Retina (tissue), 1 donor: ENCODE measurements around the gene AUTS2.
A peak's percentile ranks its signal among the peaks of the same experiment; 100 is the strongest.

Source experiments
- DNase-seq: peaks from one replicate; pipeline ENCODE4 v3.0.0-alpha.2; 2016

AUTS2 gene

DNA sequence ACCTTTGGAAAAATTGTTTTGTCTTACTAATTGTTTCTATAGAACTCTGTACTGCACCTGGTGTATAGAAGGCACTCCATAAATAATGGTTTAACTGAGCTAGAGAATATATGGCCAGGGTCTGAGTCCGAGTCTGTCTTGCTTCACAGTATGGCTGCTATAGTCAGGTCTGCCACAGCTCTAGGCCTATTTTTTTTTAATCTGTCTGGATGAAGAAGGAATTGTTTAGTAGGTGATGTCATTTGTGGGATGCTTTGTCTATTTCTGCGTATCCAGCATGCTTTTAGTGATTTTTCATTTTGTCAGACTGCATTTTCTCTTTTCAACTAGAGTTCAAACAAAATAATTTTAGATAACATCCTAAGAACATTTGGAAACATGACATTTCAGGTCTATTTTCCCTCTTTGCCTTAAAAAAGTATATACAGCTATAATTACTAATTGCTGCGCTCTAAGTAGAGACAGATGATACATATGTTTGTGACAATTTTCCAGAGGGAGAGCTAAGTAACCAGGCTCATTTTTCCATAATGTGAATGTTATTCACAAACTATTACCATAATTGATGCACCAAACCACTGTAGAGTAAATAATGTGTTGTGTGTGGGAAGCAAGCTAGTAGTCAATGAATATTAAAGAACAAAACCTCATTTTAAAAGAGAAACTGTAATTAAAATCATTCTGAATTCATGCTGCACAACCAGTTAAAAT, 361.7 kb downstream of the AUTS2 start:
- DNase-seq, result no peak

DNA sequence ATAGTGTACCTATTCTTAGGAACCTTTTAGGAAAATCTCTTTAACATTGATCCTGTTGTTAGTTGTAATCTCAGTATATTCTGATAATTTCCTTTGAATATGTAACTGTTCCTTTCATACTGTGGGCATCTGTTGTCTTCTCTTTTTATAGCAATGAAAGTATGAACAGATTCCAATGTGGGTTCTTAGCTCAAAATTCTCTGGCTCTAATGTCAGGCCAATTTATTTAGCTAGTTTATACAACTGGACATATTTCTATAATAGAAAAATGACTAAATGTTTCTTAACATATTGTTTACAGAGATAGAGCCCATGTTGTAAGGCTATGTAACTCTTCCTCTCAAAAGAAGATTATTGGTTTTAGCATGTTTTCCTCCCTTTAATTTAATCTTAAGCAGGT, 363.2 kb downstream of the AUTS2 start:
- DNase-seq, result no peak

DNA sequence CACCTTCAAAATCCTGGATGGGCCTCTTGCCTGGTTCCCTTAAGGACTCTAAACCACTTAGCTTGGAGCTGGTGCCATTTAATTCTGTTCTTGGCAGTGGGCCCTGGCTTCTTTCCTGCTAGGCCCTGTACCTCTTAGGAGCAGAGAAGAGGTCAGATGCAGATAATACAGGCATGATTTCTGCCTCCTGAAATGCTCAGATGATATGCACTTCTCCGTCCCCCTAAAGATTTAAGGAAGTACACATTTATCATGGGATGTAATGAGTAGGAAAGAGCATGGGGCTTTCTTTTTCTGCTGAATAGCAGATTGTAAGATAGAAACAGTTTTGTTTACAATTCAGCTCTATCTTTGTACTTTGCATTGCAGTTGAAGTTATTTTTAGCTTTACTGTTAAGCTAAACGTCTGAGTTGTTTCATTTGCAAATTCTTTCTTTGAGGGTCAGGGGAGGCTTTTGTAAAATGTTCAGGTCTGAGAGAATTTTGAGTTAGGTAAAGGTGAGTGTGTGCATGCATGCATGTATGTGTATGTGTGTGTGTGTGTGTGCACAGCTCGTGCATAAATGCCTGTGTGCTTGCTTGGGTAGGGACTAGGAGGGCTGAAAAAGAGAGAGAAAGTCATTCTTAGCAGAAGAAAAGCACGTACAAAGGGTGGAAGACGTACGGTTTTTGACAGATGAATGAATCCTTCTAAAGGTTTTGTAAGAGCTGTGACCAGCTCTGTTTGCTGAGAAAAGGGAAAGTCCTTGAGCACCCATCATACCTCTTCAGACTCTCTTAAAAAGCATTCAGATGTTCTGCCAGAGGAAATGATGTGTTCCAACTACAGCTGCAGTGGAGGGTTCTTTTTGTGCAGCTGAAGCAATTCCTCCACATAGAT, 364.2 kb downstream of the AUTS2 start:
- DNase-seq, result no peak

DNA sequence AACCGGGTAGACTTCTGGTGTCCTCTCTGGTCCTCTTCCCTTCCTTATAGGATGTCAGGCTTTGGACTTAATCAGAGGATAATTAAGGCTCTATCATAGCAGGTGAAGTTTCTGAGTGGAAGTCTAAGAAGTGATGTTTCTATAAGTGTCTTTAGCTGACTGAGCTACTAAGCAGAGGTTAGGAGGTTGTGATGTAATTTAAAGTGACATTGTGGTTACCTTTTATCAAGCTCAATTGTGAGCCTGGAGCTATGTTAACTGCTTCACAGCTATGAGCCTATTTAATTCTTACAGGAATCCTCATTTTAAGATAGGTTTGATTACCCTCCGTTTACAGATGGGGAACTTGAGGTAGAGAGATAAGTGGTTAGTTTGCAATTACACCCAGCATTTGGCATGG, 365.1 kb downstream of the AUTS2 start:
- no peak for DNase-seq

DNA sequence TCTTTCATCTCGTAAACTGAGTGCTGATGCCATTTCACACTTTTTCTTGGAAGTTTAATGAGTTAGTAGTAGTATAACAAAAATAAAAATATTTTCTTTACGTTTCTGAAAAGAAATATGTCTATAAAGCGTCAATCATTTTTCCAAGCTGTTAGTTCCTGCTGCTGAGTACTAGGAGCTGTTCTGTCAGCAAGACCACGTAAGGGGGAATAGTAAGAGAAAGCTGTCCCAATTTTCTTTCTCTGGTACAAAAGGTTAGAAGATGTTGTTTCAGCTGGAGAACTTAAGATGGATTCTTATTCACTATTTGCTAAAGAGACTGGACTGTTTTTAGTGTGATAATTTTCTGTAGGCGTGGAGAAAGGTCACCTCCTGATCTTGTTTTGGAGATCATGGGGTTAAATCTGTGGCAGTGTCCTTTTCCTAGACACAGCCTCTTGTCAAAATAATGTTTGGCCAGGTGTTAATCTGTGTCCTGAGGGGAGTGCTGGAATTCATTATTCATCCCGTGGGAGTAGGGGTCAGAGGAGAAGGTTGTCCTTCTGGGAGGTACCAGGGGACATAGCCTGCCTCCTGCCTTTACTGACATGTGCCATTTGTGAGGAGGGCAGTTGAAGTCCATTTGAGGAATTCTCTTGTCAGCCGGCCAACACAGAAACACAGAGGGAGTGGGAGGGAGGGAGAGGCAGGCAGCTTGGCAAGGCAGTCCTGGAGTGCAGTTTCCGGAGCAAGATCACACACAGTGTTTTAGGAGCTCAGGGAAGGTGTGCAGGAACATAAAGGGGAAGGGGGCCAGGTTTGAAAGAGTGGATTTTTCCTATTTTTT, 368.7 kb downstream of the AUTS2 start:
- peak; percentile 56 for DNase-seq

DNA sequence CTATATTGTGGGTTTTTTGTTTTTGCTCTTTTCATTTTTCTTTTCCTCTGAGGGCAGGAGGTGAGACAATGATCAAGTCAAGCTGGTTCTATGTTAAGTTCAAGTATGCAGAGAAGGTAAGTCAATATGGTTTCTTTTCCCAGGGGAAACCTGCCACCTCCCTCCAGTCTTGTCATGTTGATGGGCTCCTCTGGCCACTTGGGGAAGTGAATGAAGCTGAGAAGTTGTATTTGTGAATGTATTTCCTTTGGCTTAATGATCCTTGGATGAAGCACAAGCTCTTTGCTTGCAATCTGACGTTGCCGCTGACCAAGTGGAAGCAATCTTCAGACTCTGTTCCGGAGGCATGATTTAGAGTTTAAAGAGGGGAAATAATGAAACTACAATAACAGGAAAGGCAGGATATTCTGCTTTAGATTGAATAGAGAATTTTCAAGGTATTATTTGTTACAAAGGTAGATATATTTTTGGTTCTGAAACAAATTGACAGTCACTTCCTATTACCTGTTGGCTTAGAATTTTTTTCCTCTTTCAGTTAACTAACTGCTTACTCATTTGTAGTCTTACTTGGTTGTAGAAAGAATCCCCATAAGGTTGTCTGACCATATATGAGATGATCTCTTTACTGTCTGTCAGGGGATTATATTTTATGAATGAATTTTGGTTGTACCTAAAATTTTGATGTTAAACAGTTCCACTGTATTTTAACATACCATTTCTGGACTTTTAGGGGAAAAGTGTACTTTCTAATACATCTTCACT, 369.6 kb downstream of the AUTS2 start:
- DNase-seq, result no peak

DNA sequence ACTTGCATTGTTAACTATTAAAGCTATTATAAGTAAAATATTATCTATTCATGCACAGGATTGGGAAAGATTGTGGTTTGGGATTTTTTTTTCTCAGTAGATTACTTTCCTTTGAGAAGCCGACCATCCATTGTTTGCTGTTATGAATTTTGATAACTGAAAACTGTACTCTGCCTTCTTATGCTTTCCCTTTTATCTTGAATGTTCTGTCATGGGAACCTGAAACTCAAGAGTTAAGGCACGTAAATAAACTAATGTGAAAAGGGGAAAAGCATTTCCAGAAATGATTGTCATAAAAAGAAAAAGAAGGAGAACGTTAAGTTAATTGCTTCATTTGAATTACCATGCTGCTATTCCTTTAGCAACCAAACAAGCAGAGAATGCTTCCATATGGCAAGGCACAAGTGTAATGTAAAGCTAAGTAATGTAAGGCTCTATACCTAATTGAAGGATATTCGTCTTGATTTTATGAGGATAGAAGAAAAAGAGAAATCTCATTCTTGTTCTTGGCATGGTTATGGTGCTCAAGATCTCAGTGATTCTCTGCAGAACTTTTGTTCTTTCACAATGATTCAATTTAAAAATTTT, 370.8 kb downstream of the AUTS2 start:
- DNase-seq, result no peak

DNA sequence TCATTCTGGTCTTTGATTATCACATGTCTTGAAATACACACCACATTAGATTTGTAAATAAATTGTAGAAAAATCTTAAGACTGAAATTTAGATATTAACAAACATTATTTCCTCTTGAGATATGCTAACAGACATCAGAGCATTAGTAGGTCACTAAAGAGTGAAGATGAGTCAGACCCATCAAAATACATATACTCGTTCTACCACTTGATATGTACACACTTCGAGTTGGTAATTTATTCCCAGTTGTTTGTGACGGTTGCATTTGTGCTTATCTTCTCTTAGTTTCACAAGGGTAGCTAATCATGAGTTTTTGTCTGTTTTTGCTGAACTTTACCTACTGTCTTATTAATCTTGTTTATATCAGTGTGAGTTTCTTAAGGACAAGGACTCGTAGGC, 383.4 kb downstream of the AUTS2 start:
- no peak for DNase-seq

DNA sequence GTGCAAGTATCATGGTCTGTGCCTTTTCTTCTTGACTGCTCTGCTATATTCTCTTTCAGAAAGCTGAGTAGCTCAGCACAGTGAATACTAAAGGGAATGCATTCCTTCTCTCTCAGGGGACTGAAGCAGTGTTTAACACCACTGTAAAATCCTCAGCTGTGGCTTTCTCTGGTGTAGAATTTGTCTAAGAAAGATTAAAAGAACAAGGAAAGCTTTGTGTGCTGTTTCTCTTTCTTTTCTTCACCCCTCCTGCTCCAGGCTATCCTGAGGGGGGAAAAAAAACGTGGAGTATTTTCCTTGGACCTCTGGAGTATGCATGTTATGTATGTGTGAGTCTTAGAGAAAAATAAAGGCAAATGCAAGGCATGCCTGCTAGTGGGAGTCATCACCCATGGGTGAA, 383.9 kb downstream of the AUTS2 start:
- no peak for DNase-seq

DNA sequence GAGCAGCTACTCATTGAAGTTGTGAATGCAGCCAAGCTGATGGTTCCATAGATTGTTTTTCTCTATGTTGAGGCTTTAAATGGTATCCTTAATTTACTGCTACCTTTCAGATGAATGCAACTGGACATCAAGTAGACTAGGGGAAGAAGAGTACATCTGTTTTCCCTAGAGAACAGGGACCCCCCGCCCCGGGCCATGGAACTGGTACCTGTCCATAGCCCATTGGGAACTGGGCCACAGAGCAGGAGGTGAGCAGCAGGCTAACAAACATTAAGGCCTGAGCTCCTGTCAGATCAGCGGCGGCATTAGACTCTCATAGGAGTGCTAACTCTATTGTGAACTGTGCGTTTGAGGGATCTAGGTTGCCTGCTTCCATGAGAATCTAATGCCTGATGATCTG, 391.3 kb downstream of the AUTS2 start:
- no peak for DNase-seq

DNA sequence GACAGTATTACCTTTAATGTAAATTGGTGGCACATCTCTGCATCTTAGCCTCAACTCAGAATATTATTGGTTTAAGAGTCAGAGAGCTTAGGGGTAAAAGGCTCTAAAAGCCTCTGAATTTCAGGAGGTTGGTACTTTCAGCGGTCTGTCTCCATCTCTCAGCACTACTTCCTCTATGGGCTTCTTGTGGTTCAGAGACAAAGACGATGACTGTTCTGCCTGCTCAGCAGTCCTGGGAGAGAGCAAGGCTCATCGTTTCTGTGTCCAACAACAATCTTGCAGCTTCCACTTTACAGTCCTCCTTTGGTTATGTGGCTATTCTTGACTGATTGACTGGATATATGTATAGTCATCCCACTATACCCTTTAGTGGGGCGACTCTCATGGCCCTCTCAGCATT, 394.7 kb downstream of the AUTS2 start:
- DNase-seq, result no peak

DNA sequence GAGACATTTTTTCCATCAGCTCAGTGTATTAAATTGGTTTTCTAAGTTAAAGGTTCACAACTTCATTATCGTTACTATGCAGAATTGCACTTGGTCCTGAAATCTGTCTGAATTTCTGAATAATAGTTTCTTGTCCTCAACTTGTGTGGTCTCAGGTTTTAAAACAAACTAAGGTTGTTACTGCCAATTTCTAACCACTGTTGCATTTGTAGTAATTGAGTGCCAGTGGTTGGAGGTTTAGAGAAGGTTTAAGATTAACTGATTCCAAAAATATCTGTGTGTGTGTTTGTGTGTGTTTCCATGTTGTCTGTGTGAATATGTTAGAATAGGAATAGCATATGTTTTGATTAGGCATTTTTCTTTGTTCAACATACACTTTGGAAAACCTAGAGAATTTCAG, 395.9 kb downstream of the AUTS2 start:
- DNase-seq, result no peak

DNA sequence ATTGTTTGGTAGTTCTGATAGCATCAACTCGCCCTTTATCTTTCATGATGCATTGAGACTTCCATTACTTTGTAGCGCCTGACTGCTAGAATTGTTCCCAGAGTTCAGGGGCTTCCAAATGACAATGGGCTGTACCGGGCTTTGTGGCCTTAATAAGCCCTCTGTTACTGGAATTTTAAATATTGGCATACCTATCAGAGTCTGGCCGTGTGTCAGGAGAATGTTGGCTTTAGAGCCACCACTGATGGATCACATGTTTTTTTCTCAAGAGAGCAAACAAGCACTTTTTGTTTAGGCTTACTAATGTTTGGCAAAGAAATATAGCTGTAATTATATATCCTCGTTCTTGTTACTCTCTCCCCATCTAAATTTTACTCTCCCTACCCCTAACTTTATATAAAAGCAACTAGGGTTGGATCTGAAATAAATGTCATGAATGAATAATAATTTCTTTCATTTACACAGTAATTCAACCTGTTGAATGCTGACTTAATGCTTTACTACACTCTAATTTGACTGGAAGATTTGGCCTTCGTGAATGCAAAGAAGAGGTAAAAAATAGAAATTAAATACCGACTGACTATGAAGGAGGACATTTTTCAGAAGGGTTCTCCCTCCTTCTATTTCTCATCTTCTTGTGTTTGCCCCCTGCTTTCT, 396.7 kb downstream of the AUTS2 start:
- no peak for DNase-seq

DNA sequence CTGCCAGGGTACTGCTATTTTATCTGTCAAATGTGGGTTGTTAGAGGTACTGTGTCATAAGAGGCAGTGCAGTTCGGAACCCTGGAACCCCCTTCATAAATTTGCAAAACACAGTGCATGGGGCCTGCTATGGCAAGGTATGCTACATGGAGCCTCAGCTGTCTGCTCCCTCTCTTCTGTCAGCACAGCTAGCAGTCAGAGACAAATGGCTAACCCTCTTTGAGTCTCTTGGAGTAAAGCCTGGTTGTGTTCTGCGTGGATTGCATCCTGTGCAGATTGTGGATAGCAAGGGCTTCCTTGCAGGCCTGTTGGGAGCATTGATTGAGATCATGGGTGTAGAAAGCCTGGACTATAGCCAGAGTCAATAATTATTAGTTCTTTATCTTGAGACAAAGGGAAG, 397.8 kb downstream of the AUTS2 start:
- peak; percentile 57 for DNase-seq

DNA sequence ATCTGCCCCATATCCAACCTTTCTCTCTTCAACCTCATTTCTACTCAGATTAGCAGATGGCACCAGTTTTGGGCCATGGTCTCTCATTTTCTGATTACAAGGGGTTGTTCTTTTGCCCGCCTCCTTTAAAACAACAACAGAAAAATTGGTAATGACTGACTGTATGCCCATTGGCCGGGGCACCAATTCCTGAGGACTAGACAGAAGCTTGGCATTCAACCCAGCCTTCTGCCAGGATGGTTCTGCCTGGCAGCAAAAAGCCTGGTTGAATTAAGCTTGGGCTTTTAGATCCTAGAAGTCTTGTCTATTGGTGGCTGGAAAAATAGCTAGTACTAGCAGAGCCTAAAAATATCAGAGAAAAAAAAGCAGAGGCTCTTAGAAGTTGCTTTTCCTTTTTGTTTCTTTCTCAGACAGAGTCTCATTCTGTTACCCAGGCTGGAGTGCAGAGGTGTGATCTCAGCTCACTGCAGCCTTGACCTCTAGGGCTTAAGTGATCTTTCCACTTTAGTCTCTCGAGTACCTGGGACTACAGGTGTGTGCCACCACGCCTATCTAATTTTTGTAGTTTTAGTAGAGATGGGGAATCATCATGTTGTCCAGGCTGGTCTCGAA, 402.6 kb downstream of the AUTS2 start:
- no peak for DNase-seq

DNA sequence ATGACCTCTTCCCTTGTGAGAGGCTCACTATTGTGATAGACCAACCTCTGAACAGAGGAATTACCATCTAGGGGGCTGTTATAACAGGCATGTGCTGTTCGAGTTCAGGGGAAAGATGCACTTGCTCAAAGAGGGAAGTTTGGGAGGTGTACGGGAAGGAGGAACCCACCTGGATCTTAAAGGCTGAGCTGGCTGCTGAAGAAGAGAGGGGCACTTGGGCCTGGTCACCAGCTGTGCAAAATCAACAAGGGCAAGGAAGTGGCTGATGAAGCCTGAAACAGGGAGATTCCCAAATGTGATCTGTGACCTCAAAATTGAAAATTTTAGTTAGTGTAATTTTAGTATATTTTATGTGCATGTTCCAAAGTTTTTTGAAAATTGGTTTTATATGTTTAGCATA, 407.2 kb downstream of the AUTS2 start:
- DNase-seq, result no peak

DNA sequence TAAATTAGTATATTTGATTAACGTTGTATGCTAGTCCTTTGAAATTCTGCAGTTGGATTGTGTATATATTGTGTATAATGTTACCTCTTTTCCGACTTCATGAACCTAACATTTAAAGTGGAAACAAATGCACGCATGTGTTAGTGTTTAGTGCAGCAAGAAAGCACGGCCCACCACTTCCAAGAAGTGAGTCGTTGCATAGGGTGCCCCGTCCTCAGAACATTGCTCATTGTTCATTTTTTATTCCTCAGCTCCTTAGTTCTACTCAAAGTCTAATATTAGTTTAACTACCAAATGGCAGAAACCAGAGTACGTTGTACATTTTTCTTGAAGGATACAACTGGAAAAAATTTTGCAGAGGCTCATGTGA, 407.6 kb downstream of the AUTS2 start:
- DNase-seq, result no peak

DNA sequence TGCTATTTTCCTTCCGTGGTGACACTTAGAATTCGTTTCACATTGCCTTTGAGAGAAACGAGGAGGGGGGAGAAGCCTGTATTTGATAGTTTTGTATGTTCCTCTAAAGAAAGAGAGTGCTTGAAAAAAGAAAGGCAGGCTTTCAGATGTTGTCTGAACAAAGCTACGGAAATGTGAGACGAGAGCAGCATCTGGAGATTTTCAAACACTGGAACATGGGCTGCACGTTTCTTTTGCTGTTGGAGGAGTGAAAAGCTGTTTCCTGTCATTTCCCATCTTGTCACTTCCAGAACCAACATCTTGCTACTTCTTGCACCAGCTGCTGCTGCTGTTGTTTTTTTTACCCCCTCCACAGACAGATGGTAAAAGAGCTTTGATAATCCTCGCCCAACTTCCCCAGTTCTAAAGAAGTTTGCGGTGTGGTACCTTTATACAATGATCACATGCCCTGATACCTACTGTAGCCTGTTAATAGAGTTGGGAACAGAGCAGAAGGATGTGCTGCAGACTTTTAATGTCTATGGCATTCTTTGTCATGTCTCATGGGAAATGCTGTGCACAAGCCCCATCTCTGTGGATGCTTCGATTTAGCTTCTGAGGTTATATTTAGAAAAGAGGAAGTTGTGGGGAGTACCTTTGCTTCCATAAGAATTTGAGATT, 408.1 kb downstream of the AUTS2 start:
- peak; percentile 89 for DNase-seq

DNA sequence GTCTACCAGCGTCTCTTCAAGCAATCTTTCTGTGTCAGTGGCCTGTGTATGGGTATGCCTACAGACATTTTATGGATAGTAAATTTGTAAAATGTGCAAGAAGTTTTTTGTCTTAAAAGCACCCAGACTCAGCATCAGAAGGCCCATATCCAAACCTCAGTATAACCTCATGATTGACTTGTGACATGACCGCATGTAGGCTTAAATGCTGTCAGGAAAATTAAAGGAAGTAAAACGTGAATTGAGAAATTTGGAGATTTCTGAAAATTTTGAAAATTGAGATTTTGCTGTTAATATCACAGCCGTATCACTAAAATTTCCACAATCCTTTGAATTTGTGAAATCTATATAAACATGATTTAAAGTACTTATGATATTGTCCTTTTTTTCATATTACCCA, 410.2 kb downstream of the AUTS2 start:
- no peak for DNase-seq

DNA sequence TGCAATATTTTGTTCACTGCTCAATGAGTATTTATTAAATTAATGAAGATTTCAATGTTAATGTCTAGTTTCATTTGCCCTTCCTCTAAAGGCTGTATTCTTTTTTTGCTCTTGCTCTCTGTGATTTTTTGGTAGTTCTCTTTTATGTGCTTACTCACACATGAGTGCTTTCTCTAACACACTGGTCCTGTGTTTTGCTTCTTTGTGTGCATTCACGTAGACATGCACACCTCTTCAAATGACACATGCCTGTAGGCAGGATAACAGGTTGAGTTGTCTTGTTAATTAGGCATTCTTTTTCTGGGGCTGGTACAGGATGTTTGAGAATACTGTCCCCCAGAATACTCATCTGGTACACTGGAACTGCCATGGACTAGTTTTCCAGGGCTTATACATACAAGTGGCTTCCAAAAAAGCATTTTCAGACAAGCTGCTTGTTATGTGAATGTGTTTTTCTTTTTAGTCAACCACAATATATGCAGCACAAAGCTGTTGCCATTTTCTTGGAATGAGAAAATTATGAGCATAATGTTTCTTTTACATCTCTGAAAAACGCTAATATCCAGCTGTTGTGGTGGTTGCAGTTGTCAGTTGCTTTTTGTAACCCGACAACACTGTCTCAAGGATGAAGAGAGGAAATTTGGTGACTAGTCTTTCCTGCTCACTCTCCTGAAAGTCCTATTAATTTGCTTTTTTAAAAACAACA, 416.4 kb downstream of the AUTS2 start:
- no peak for DNase-seq
